Measurements from ENCODE around the gene P3H1.
"Not testable (repeated sequence)": the region's sequence is repeated elsewhere in the genome, so short reads cannot be mapped to it uniquely, and the experiment has no call there.

P3H1 gene

DNA sequence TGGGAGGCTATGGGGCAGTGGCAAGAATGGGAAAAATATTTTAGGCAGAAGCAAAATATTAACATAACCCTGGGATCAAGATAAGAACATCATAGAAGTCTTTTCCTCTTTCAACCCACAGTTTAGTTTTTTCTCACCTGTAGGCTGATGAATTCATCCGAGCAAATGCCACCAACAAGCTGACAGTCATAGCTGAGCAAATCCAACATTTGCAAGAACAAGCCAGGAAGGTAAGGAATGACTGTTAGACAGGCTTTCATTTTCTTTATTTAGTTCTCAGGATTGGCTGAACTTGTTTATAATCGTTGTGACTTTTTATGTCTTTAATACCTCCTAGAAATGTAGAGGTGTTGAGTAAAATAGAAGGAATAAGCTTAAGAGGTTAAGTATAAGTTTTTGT is 6.6 kb upstream of the P3H1 start:
- DNase-seq (ENCODE audit: low spot score), result no peak

DNA sequence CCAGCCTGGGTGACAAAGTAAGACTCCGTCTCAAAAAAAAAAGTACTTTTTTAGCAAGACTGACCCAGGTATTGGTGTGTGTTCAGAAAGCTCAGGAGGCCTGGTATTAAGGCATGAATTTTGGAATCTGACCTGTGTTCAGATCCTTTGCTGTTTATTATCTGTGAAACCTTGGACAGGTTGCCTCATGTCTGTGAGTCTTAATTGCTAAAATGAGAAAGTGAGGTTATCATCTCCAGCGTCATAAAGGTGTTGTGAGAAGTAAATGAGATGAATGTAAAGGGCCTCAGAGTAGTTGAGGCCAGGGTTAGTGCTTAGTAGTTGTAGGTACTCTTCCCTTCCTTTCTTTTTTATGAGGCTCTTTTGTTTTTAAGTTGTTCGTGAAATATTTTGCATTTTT is 3.0 kb upstream of the P3H1 start:
- DNase-seq (ENCODE audit: low spot score), result no peak

DNA sequence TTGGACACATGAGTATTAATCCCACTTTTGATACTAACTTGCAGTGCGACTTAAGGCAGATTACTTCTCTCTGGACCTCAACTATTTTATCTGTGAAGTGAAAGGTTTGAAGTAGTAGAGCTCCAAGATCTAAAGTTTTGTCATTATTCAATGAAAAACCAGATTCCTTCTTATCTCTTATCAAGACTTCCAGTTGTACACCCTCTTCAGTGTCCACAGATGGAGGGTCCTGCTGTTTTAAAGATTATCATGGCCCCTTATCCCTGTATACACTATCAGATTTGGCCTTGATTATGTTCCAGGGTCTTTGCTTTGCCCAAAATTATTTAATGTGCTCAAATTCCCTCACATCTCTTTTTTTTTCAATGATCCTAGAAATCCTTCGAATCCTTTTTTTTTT is 1.3 kb upstream of the P3H1 start:
- DNase-seq (ENCODE audit: low spot score), result no peak

DNA sequence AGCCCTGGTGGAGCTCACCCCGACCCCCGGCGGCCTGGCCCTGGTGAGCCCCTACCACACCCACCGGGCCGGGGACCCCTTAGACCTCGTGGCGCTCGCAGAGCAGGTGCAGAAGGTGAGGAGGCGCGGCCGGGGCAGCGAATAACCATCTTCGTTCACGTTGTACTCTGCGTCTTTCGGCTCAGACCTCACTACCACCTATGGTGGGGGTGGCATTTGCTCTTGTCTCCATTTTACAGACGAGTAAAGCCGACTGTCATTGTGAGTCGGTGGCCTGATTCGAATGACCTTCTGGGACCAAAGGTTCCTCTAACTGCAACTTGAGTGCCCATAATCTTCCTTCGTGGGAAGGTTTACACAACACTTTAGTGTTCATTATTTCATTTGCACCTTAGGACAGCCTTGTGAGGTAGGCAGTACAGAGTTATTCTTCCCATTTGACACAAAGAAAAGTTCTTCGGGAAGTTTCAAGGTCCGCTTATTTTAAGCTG is 727 bp upstream of the P3H1 start:
- DNase-seq (ENCODE audit: low spot score), result no peak

DNA sequence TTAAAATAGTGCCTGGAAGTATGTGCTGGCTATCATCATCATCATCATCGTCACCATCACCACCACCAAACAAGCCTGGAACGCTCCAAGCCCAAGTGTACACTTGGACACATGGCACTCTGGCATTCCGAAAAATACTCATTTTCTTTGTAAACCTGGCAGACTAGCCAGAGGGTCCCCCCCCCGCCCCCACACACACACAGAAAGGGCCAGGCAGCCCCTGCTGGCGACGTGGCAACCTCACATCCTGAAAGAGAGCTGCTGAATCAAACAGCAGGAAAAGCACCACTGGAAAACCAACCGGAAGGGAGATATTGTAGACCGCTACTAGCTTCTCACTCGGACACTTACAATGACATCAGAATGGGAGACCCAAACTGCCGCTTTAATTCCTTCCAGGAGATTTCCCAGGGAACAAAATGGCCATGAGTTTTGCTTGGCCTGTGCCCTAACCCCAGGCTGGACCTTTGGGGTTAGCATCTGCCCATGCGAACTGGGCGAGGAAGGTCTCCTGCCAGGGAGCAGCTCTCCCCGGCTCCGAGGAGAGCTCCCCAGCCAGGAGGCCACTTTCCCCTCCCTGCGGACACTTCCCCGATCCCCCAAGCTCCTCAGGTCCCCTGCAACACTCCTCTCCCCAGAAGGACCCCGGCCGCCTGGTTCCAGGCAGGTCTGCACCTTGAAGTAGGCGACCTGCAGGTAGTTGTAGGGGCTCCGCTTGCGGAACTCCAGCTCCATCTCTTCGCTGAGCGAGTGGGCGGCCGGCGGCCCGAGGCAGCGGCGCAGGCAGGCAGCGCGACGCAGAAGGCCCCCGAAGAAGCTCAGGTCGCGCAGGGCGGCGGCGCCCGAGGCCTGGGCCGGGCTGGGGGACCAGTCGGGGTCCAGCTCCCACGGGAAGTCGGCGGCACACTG is 742 bp downstream of the P3H1 start:
- peak; percentile 74 for DNase-seq (ENCODE audit: low spot score)

DNA sequence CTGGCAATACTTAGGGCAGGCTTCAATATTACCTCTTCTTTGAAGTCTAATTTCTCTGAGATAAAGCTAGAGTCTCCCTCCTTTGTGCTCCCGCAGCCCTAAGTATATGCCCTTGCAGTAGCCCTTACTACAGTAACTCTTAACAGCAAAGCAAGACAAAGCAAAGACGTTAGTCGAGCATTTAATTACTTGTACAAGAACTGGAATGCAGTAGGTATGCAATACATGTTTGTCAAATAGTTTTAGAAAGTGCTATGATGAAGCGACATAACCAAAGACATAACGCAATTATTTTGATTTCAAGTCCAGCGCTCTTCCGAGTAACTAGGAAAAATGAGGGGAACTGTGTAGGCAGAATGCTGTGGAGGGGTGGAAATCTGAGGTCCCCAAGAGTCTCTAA is 1.6 kb downstream of the P3H1 start:
- DNase-seq (ENCODE audit: low spot score), result no peak

DNA sequence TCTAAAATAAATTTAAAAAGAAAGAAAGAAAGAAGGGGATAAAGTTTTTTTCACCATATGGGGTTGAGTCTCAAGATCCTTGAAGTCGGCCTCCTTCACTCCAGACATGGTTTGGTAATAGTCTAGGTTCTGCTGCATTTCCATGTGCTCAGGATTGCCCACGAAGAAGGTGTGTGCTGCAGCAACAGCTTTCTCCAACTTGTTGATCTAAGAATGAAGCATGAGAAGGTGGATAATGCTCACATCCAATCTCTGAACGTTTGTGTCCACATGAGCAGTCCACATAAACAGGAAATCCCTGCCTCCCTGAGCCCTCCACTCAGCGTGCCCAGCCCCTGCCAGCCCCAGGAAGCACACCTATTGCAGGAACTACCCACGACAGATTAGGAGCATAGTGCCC is 4.6 kb downstream of the P3H1 start:
- no peak for DNase-seq (ENCODE audit: low spot score)

DNA sequence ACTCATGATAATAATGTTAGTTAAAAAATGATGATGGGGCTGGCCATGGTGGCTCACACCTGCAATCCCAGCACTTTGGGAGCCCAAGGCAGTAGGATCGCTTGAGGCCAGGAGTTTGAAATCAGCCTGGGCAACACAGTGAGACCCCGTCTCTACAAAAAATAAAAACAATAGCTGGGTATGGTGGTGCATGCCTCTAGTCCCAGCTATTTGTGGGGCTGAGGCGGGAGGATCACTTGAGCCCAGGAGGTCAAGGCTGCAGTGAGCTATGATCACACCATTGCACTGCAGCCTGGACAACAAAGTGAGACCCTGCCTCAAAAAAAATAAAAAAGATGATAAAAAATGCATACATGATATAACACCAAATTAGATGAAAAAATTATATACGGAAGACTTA is 5.3 kb downstream of the P3H1 start:
- no peak for DNase-seq (ENCODE audit: low spot score)

DNA sequence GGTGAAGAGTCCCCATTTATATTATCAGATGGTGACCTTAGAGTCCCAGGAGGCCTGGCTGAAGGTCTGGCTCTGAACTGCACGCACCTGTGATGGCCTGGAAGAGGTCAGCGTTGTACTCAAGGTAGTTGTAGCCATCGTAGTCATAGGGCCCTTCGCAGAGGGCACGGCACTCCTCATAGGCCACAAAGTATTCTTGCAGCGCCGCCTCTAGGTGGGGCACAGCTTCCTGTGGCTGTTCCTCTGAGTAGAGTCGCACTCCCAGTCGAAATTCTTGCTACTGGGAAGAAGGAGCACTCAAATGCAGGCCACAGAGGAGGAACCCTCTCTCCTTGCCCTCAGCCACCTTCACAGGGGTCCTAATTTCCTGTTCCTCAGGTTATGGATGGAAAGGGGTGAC is 7.7 kb downstream of the P3H1 start:
- DNase-seq (ENCODE audit: low spot score), result no peak

DNA sequence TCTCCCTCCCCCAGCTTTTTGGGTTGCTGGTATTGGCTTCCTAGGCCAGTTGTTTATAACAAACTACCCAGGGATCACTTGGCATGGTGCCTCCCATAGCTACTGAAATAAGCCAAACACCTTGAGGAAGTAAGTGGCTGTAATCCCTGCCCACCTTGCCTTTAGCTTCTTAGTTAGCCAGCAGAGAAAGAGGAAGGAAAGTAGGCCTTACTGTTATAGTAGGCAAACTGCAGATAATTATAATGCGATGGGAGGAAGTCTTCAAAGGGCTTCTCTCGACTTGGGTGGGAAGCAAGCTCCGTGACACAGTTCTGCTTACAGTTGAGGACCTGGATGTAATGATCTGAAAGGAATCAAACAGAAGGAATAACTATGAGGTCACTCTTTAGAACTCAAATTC is 8.2 kb downstream of the P3H1 start:
- DNase-seq (ENCODE audit: low spot score), result no peak

DNA sequence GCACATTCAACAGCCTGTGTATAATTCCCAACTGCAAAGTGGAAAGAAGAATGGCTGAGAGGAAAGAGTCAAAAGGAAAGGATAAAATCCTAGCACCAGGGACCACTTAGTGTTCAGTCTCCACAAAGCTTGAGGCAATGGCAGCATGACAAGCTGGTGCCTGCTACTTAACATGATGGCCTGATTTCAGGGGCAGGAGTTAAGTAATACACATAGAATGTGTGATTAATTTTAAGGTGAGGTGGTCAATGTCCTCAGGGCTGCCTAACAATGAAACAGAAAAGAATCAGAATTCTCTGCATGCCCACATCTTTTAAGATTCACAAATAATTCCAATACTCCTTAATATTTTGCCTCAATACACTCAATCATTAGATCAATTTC is 8.9 kb downstream of the P3H1 start:
- DNase-seq (ENCODE audit: low spot score), result no peak

DNA sequence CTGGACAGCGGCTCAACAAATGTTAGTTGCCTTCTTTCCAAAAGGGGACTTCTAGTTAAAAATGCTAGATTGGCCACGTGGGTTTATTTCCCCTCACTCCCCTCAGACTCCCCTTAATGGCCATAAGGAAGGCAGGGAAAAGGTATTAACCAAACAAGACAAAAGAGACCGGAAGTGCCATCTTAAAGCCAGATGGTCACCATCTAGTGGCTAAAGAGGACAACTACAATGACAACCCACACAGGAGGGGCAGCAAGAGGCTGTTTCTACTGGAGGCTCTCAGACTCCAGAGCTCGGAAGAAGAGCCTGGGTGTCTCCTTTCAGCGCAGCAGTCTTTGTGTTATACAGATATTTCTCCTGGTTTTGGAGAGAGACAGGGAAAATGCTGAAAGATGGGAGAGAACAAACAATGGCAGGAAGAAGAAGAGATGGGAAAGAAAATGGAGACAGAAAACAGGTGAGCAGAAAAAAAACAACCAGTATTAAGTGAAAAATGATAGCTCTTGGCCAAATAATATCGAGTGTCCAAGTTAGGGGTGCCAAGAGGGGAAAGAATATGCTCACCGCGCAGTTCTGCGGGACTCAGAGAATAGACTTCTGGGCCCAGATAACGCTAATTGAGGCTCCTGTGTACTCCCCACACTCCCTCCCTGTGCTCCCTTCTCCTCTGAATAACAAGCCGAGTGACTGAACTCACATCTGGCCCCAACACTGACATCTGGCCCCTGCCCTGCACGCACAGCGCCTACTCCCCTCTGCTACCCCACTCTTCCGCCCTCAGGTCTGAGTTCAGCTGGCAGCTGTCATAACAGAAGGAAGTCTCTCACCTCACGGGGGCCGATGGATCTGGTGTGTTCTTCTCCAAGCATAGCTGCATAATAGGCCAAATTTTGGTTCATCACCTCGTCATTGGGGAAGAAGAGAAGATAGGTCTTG is 9.6 kb downstream of the P3H1 start:
- peak; percentile 69 for DNase-seq (ENCODE audit: low spot score)

DNA sequence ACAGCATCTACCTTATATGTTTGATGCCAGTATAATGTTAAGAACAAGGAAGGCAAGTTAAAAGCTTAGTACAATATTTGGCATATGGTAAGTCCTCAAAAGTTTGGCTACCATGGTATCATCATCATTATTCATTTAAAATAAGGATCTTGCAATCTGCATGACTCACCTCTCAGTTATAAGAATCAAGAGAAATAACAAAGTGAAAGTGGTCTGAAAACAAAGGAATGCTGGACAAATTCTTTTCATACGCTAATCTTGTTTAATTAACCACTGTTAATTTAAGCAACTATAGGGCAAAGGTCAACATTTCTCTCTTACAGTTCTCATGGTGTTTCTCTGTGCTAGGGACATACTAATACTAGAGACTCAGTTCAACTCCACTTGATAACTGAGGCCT is 13.8 kb downstream of the P3H1 start:
- no peak for DNase-seq (ENCODE audit: low spot score)

DNA sequence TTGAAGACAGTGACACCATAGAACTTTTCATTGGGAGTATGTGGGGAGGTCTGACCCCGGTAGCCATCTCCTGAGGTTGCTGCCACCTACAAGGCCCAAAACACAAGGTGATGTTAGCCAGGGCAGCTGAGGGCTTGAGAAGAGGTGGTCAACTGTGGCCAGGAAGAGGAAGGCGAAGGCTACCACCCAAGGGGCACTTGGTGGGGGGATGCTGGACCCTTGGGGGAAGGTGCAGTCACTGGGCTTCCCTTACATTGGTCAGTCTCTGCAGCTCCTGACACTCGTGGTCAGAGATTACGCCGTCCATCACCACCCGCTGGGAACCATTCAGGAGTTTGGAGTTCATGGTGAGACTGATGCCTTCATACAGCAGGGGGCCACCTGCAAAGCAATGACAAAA is 14.5 kb downstream of the P3H1 start:
- no peak for DNase-seq (ENCODE audit: low spot score)

DNA sequence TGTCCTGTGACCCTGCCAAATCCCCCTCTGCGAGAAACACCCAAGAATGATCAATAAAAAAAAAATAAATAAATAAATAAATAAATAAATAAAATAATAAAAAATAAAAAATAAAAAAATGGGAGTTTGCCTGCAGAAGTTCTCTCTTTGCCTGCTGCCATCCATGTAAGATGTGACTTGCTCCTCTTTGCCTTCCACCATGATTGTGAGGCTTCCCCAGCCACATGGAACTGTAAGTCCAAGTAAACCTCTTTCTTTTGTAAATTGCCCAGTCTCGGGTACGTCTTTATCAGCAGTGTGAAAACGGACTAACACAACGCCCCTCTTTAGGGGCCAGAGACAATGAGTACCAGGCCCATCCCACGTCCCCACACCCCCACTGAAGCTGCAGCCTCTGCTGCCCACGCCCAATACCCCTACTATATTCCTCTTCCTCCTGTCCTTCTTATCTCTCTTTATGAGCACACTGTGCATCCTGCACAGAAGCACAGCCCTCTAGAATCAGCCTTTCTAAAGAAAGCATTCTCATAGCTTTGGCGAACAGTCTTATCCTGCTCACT is 15.2 kb downstream of the P3H1 start:
- DNase-seq (ENCODE audit: low spot score), result not testable (repeated sequence)

DNA sequence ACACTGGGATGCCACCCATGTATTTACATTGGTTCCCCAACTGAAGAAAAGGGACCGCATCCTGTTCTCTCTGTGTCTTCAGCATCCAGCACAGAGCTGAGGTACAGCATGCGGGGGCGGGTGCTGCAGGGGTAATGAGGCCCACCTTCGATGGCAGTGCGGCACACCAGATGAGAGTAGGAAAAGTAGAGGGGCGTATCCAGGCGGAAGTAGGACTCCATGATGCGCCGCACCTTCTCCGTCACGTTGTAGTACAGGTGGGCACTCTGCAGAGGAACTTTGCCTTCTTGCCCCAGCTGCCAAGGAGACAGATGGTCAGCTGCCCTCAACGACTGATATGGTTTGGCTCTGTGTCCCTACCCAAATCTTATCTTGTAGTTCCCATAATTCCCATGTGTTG is 16.8 kb downstream of the P3H1 start:
- DNase-seq (ENCODE audit: low spot score), result no peak

DNA sequence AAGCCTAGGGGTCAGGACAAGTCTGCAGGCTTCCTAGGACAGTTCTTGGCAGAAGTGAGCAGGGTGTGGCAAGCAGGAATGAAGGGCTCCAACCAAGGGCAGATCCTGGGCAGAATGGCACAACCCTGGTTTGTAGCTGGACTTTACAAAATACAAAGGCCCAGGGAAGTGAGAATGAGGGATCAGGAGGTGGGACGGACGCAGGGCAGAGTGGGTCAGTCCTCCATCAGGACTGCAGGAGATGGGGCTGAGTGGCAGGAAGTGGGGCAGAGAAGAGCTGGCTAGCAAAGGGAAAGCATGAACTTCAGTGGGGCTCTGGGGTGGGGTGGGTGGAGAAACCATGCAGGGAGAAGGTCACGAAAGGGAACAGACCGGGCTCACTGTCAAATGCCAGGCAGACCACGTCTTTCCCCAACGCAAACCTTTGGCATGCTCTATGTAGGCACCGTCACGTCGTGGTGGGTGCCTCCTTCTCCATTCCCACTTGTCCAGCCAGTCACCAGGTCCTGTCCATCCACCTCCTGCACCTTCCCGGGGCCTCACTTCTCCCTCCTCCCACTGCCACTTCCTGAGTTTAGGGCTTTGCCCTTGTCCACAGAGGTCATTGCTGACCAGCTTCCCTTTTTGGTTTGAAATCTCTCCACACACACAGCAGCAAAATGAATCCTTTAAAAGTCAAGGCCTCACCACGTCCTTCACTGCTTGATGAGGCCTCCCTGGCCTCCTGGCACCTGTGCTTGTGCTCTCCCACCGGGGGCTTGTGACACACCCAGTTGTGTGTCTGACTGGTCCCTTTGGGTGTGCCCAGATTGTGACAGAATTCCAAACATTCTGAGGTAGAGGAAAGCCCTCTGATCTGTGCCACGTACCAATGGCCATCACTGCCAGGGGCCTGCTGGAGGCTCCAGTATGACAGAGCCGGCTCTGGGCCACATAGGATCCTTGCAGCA is 18.1 kb downstream of the P3H1 start:
- DNase-seq (ENCODE audit: low spot score), result no peak

DNA sequence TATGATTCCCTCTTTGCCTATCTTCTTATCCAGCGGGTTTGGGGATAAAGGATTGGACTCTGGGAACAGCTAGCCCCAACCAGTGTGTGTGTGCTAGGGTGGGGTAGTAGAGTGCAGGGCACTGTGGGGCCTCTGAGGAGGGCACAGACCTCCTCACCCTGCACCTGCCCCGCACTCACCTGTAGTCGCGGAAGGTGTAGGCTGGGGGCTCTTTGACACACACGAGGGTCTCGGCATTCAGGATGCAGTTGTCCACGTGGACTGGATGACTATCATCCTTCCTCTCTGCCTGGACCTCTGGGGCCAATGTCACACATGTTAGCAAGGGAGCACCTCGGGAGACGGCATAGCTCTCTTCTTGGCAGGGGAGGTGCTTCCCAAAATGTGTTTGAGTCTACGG is 18.8 kb downstream of the P3H1 start:
- DNase-seq (ENCODE audit: low spot score), result no peak

DNA sequence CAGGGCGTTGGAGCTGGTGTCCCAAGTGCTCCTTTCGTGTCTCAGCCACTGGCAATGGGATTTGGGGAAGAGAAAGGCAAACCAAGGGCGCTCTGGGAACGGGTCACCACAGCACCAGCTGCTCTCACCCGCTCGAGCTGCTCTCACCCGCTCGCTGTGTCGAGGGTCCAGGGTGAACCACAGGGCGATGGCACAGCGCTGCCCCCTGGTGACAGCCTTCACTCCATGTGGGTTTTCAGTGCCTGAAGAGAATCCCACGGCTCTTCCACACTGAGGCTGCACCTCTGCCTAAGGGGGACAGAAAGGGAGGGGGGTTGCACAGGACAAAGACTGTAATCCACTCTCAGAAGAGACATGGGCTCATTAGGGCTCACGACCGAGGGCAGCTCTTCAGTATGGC is 19.7 kb downstream of the P3H1 start:
- DNase-seq (ENCODE audit: low spot score), result peak; percentile 82

DNA sequence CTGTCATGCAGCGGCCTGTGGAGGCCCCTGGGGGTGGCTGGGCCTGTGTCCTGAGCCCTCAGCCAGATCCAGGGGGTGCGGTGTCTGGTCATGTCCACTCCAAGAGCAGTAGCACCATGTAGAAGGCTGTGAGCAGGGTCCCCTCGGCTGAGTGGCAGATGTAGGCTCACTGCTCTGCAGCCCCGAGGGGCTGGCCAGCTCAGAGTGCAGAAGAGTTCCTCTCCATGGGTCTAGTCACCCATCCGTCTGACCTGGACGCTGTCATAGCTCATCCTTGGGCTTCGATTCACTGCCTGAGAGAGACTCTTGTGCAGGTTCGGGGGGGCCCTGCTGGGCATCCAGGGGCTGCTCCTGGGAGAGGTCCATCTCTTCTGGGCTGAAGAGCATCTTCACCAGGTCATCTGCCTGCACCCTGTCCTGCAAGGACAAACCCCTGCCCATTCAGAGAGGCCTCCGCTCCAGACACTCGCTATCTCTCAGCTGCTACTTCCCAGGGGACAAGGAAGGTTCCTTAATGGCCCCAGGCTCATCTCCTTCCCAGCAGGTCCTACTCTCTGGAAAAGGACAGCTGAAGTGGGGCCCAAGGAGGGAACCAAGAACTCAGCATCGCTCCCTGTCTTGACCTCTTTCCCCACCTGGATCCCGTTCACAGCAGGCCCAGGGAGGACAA is 20.3 kb downstream of the P3H1 start:
- DNase-seq (ENCODE audit: low spot score), result no peak

DNA sequence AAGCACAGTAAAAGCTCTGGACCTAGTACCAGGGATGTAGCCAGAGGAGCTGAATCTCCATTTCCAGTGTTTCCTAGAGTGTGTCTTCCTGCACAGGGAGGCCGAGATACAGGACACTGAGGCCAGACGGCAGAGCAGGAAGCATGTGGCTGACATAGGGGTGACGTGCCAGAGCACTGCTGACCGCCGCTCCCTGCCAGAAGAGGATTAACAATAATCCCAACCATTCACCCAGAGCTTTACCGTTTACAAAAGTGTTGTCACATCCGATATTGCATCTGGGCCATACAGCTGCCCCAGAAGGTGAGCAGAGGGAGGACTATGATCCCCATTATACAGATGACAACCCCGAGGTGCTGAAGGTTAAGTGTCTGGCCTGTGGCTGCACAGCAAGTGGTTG is 21.0 kb downstream of the P3H1 start:
- no peak for DNase-seq (ENCODE audit: low spot score)

Data from D341Med (cell line).